Testis (tissue), 3 donors: ENCODE measurements around the gene TRIO. TPM values are rescaled to one million over a fixed set of nuclear protein-coding genes. Genes with fewer than 3 reads are reported as not detected.

Source experiments
- DNase-seq: peaks from one replicate; pipeline ENCODE4 v3.0.0-alpha.2; 2019
- H3K27ac ChIP-seq, 2 donors: fragments of 200-600 bp; sonication (generic); one replicate each; pipeline ENCODE4 v1.5.1; 2019
- H3K27me3 ChIP-seq: fragments of 200-600 bp; sonication (generic); one replicate; pipeline ENCODE4 v1.5.1; 2019
- H3K36me3 ChIP-seq: fragments of 200-600 bp; sonication (generic); one replicate; pipeline ENCODE4 v1.5.1; 2017; ENCODE audit warnings: low read depth; ENCODE audit errors: missing control alignments
- H3K4me1 ChIP-seq: fragments of 200-600 bp; sonication (generic); one replicate; pipeline ENCODE4 v1.5.1; 2019
- H3K4me3 ChIP-seq, 2 donors: fragments of 200-600 bp; sonication (generic); one replicate each; pipeline ENCODE4 v1.5.1; 2017 to 2019
- H3K9me3 ChIP-seq: fragments of 200-600 bp; sonication (generic); one replicate; pipeline ENCODE4 v1.5.1; 2017
- POLR2A ChIP-seq: fragments of 450-650 bp; IDR thresholded peaks from one replicate; pipeline ENCODE4 v1.6.1; 2017; ENCODE audit warnings: antibody characterized with exemption, mild to moderate bottlenecking, moderate library complexity
- WGBS, 2 donors: methylation state at CpG; one replicate each; pipeline ENCODE4 v1.1.5; 2018; 5-methylcytosine and 5-hydroxymethylcytosine counted together
- intact Hi-C: fragments of 100-400 bp; cut with DNase I; formaldehyde crosslinking; loops from one replicate; pipeline ENCODE4 v1.15.1; 2023; ENCODE audit warnings: low total_unique reads
- polyA plus RNA-seq: library from polyadenylated mRNA; stranded (reverse); fragments of 350-450 nt; fragmentation: Illumina TruSeq; extraction: RNeasy Lipid Tissue Mini Kit (QIAGEN cat#74804); gene quantifications from one replicate; pipeline ENCODE4 v1.2.3, GENCODE V29; 2014; ENCODE audit warnings: low read depth, low replicate concordance; ENCODE audit not compliant: insufficient read depth
- total RNA-seq, 2 donors: library from RNA; depleted of rRNA; stranded (reverse); fragments of >200 nt; gene quantifications; one replicate each; pipeline ENCODE4 v1.2.3, GENCODE V29; 2016
- TF ChIP-seq, protein P1 (sequence below), 3 experiments: fragments of 450-650 bp in 2 of 3; fragments of 200-600 bp in 1 of 3; sonication (generic) in 1 of 3; IDR thresholded peaks; one replicate each; pipeline ENCODE4 v1.5.1; 2016 to 2019; ENCODE audit warnings: antibody characterized with exemption in 3 of 3, mild to moderate bottlenecking in 2 of 3, moderate library complexity in 1 of 3

TRIO gene
- total and polyA plus RNA-seq, 3 donors from 2014 or later: 47.2 to 295 (median 249) TPM

DNA sequence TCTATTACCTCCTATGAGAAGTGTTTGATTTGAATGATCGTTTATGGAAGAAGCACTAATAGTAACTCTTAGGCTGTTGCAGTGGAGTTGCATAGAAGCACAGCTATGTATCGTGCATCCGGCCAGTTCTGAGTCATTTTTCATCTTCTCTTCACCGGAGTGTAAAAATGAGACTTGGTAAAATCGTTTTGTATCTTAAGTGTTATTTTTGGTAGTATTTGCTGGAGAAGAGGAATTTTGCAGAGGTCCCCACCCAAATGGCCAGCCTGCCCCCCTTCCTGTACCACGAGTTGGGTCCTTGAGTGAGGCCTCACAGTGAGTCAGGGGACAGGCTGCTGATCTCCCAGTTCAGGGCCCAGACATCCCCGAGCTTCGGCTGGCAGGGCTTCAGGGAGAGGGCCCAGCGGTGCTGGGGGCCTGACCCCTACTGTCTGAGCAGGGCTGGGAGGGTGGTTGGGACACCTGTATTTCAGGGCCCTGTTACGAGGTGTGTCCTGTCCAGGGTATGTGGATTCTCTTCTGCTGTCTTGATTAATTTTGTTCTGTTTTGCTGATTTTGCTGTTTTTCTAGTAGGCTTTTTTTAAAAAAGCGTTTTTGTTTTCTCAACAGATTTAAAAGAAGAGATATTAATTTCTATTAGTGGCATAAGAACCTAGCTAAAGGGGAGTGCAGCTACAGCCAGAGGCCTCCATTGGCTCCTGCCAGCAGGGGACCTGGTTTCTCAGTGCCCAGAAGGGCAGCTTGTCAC is 210.8 kb downstream of the TRIO start:
- whole genome bisulfite sequencing, 2 donors: 81 to 86% methylated on average over 11 of the region's 11 CpGs
- no peak for DNase-seq
- Histone ChIP-seq H3K9me3 (no peaks in the 10 kb centered on the region), H3K36me3 (no peaks in the 10 kb centered on the region), H3K4me3 (no peak overlapping the region), H3K27me3 (no peaks in the 10 kb centered on the region), H3K4me1 (peaks cover 6% of the 10 kb centered on the region), H3K27ac (no peak overlapping the region)
- intact Hi-C loops: no loop called here
- no peak for TF ChIP-seq POLR2A

DNA sequence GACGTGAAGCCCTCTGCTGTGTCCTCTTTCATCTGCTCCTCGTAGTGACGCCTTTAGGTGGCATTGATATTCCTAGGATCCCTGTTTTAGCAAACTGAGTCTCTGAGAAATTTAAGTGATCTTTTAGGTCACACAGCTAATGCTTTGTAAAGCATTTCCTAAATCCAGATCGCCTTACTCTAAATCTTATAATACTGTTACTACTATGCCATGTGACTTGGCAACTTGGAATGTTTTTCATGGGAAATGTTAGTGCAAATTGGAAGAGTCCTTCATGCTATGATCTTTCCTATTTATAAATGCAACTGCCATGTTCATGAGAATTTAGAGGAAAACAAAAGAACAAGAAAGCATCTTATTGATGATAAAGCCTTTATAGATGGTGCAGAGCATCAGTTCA is 212.2 kb downstream of the TRIO start:
- H3K27me3 ChIP-seq: no peaks in the 10 kb centered on the region
- no peak overlapping the region for H3K27ac ChIP-seq
- no peak for DNase-seq
- intact Hi-C loops: no loop called here
- TF ChIP-seq, protein P1, sequence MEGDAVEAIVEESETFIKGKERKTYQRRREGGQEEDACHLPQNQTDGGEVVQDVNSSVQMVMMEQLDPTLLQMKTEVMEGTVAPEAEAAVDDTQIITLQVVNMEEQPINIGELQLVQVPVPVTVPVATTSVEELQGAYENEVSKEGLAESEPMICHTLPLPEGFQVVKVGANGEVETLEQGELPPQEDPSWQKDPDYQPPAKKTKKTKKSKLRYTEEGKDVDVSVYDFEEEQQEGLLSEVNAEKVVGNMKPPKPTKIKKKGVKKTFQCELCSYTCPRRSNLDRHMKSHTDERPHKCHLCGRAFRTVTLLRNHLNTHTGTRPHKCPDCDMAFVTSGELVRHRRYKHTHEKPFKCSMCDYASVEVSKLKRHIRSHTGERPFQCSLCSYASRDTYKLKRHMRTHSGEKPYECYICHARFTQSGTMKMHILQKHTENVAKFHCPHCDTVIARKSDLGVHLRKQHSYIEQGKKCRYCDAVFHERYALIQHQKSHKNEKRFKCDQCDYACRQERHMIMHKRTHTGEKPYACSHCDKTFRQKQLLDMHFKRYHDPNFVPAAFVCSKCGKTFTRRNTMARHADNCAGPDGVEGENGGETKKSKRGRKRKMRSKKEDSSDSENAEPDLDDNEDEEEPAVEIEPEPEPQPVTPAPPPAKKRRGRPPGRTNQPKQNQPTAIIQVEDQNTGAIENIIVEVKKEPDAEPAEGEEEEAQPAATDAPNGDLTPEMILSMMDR (IDR thresholded peaks at IDR 0.05): no peak
- no peak for TF ChIP-seq POLR2A
- no peak overlapping the region for H3K4me3 ChIP-seq
- H3K9me3 ChIP-seq: no peaks in the 10 kb centered on the region
- no peaks in the 10 kb centered on the region for H3K36me3 ChIP-seq
- 97 to 98% methylated on average over 4 of the region's 4 CpGs for WGBS, 2 donors
- H3K4me1 ChIP-seq: peaks cover 6% of the 10 kb centered on the region

DNA sequence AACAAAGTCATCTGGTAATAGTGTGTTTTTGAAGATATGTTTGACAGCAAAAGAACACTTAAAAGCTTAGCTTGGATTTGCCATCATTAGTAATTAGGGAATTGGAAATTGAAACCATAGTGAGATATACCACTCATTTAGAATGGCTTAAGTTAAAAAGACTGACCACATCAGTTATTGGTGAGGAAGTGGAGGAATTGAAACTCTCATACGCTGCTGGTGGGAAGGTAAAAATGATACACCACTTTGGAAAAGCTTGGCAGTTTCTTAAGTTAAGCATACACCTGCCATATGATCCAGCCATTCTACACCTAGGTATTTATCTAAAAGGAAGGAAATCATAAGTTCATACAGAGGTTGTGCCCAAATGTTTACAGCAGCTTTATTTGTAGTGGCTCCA is 213.2 kb downstream of the TRIO start:
- 88 to 92% methylated on average over 1 of the region's 1 CpG for WGBS, 2 donors
- no peak overlapping the region for H3K4me3 ChIP-seq
- H3K36me3 ChIP-seq: no peaks in the 10 kb centered on the region
- no peaks in the 10 kb centered on the region for H3K9me3 ChIP-seq
- intact Hi-C loops: no loop called here
- TF ChIP-seq, protein P1 (IDR thresholded peaks at IDR 0.05): no peak
- no peak for TF ChIP-seq POLR2A
- H3K4me1 ChIP-seq: peaks cover 6% of the 10 kb centered on the region
- H3K27me3 ChIP-seq: no peaks in the 10 kb centered on the region
- H3K27ac ChIP-seq: no peak overlapping the region
- DNase-seq: no peak

DNA sequence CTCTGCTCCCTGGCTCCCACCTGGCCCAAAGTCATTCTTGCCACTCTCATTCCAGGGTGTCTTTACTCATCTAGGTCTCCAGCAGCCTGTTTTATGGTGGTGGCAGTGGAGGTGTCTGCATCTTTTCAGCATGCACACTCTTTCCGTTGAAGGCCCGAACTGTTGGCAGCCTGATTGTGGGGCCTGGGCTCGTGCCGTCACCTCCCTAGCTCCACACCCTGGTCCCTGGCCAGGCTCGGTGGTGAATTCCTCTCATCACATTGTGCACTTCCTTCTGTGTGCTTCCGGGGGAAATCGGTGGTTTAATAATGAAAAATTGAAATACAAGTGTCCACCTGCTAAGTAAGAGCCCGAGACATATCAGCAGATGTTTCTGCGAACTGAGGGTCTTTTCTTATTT is 214.3 kb downstream of the TRIO start:
- H3K9me3 ChIP-seq: no peaks in the 10 kb centered on the region
- H3K4me3 ChIP-seq: no peak overlapping the region
- H3K4me1 ChIP-seq: no peaks in the 10 kb centered on the region
- intact Hi-C loops: no loop called here
- TF ChIP-seq, protein P1 (IDR thresholded peaks at IDR 0.05): no peak
- TF ChIP-seq POLR2A: no peak
- 55 to 63% methylated on average over 9 of the region's 9 CpGs for WGBS, 2 donors
- H3K36me3 ChIP-seq: no peaks in the 10 kb centered on the region
- DNase-seq: no peak
- no peaks in the 10 kb centered on the region for H3K27me3 ChIP-seq
- no peak overlapping the region for H3K27ac ChIP-seq

DNA sequence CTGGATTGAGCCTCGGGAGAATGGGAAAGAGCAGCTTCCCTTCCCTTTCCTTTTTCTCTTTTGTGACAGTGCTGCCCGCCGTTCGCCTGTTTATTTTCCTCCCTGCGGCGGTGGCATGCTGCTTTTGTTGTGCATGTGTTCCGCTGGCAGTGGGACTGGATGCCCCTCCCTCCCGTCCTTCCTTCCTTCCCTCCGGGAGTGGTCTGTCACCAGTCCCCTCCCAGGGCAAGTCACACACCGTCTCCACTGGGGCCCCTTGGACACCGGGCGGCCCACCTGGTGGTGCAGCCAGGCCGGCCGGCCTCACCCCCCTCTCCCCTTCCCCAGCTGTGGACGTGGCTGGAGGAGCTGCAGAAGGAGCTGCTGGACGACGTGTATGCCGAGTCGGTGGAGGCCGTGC is 214.7 kb downstream of the TRIO start:
- Histone ChIP-seq H3K9me3 (no peaks in the 10 kb centered on the region), H3K36me3 (no peaks in the 10 kb centered on the region), H3K4me3 (no peak overlapping the region), H3K27ac (no peak overlapping the region), H3K27me3 (no peaks in the 10 kb centered on the region), H3K4me1 (no peaks in the 10 kb centered on the region)
- 76 to 88% methylated on average over 19 to 20 of the region's 20 CpGs for WGBS, 2 donors
- intact Hi-C loops: no loop called here
- no peak for DNase-seq
- TF ChIP-seq POLR2A: no peak
- TF ChIP-seq, protein P1 (IDR thresholded peaks at IDR 0.05): no peak
